H1 (cell line): ENCODE measurements around the gene MGST1. TPM values are rescaled to one million over a fixed set of nuclear protein-coding genes. Genes with fewer than 3 reads are reported as not detected.

ENCODE experiments used
- CTCF ChIA-PET: fragments of 300-600 bp; sonication (Branson Sonifier 250); formaldehyde crosslinking; loops from one replicate; lab custom pipeline; 2021; ENCODE audit not compliant: partially characterized antibody; lab: Charles Lee
- POLR2A ChIA-PET: fragments of 300-600 bp; sonication (Branson Sonifier 250); formaldehyde crosslinking; loops from one replicate; lab custom pipeline; 2021; ENCODE audit warnings: inconsistent platforms; ENCODE audit not compliant: partially characterized antibody; lab: Charles Lee
- DNase-seq, 2 experiments: peaks; one replicate each; pipeline versions ENCODE4 v3.0.0 to v3.0.0-alpha.2; 2010 to 2022; ENCODE audit warnings: low spot score in 2 of 2, low read depth in 1 of 2, mixed read lengths in 1 of 2
- FAIRE-seq: peaks from 2 replicates; lab custom pipeline; 2011; peaks lifted over from hg19 to GRCh38; lab: Jason Lieb, UNC
- H2AFZ ChIP-seq: 2 replicates; pipeline ENCODE4 v1.8.1; 2012; ENCODE audit warnings: low read length, inconsistent platforms
- H2AK5ac ChIP-seq: 2 replicates; pipeline ENCODE4 v1.6.1; 2013; ENCODE audit warnings: low read depth, low read length
- H2BK120ac ChIP-seq: replicated peaks from 2 replicates; pipeline ENCODE3; 2013; ENCODE audit warnings: low read depth, low read length, inconsistent platforms
- H2BK12ac ChIP-seq: 2 replicates; pipeline ENCODE4 v1.6.1; 2013; ENCODE audit warnings: low read depth, low read length
- H2BK15ac ChIP-seq: 2 replicates; pipeline ENCODE4 v1.6.1; 2013; ENCODE audit warnings: low read length
- H2BK20ac ChIP-seq: 2 replicates; pipeline ENCODE4 v1.6.1; 2013; ENCODE audit warnings: low read length
- H2BK5ac ChIP-seq: 2 replicates; pipeline ENCODE4 v1.6.1; 2013; ENCODE audit warnings: low read depth, low read length
- H3K14ac ChIP-seq: 2 replicates; pipeline ENCODE4 v1.6.1; 2013; ENCODE audit warnings: inconsistent platforms; ENCODE audit not compliant: insufficient read length
- H3K18ac ChIP-seq: 2 replicates; pipeline ENCODE4 v1.6.1; 2013; ENCODE audit warnings: low read length; ENCODE audit errors: extremely low read depth
- H3K23ac ChIP-seq: 2 replicates; pipeline ENCODE4 v1.6.1; 2013; ENCODE audit warnings: inconsistent platforms; ENCODE audit not compliant: insufficient read length
- H3K23me2 ChIP-seq: 2 replicates; pipeline ENCODE4 v1.6.1; 2013; ENCODE audit warnings: low read depth, low read length
- H3K27ac ChIP-seq: 2 replicates; pipeline ENCODE4 v1.6.1; 2011; ENCODE audit warnings: low read depth, low read length, inconsistent platforms
- H3K27me3 ChIP-seq, 4 experiments: replicated peaks in 1 of 4; 1 replicate in 1 of 4; 2 replicates in 3 of 4; pipeline versions ENCODE4 v1.6.1 to v1.8.1; 2011 to 2013; ENCODE audit warnings: low read length in 3 of 4, mild to moderate bottlenecking in 3 of 4, inconsistent platforms in 2 of 4, mixed read lengths in 2 of 4, moderate library complexity in 1 of 4; ENCODE audit not compliant: control insufficient read depth in 3 of 4, insufficient read depth in 3 of 4; ENCODE audit errors: extremely low read depth in 1 of 4
- H3K36me3 ChIP-seq, 4 experiments: 2 replicates each; pipeline versions ENCODE4 v1.6.1 to v1.8.1; 2011 to 2013; ENCODE audit warnings: mild to moderate bottlenecking in 4 of 4, low read length in 3 of 4, moderate library complexity in 2 of 4, control low read depth in 1 of 4, inconsistent platforms in 1 of 4; ENCODE audit not compliant: insufficient read depth in 4 of 4, control insufficient read depth in 2 of 4
- H3K4ac ChIP-seq: replicated peaks from 2 replicates; pipeline ENCODE3; 2013; ENCODE audit warnings: low read length, low read depth, mixed read lengths, inconsistent platforms; ENCODE audit not compliant: insufficient read length
- H3K4me1 ChIP-seq, 4 experiments: replicated peaks in 1 of 4; 1 replicate in 1 of 4; 2 replicates in 3 of 4; pipeline versions ENCODE4 v1.6.1 to v1.8.1; 2011 to 2013; ENCODE audit warnings: low read length in 3 of 4, inconsistent platforms in 2 of 4, mixed read lengths in 1 of 4; ENCODE audit not compliant: insufficient read depth in 4 of 4, control insufficient read depth in 3 of 4
- H3K4me2 ChIP-seq, 2 experiments: 2 replicates each; pipeline versions ENCODE4 v1.6.1 to v1.8.1; 2011 to 2013; ENCODE audit warnings: low read depth in 2 of 2, low read length in 2 of 2, control low read depth in 1 of 2, inconsistent platforms in 1 of 2, mild to moderate bottlenecking in 1 of 2; ENCODE audit not compliant: insufficient read depth in 1 of 2
- H3K4me3 ChIP-seq, 4 experiments: fragments of 200-600, 300-600 bp in 1 of 4; sonication (generic), shearing (Covaris generic), sonication (Bioruptor Twin) in 1 of 4; 2 replicates each; pipeline versions ENCODE4 v1.5.1 to v1.8.1; 2011 to 2016; ENCODE audit warnings: low read length in 4 of 4, low read depth in 3 of 4, control low read depth in 2 of 4, inconsistent platforms in 2 of 4, mild to moderate bottlenecking in 2 of 4, mixed read lengths in 1 of 4, moderate library complexity in 1 of 4; ENCODE audit not compliant: insufficient read depth in 2 of 4; ENCODE audit errors: extremely low read depth in 1 of 4
- H3K56ac ChIP-seq: replicated peaks from 2 replicates; pipeline ENCODE3; 2013; ENCODE audit warnings: low read depth, mild to moderate bottlenecking, mixed read lengths, low read length, inconsistent platforms; ENCODE audit not compliant: insufficient read length
- H3K79me1 ChIP-seq: 2 replicates; pipeline ENCODE4 v1.6.1; 2013; ENCODE audit warnings: low read depth, low read length, control low read depth
- H3K79me2 ChIP-seq, 2 experiments: 2 replicates each; pipeline versions ENCODE4 v1.6.1 to v1.8.1; 2012 to 2013; ENCODE audit warnings: low read length in 2 of 2, mild to moderate bottlenecking in 2 of 2, inconsistent platforms in 1 of 2; ENCODE audit not compliant: insufficient read depth in 2 of 2, control insufficient read depth in 1 of 2
- H3K9ac ChIP-seq, 4 experiments: replicated peaks in 1 of 4; 1 replicate in 1 of 4; 2 replicates in 3 of 4; pipeline versions ENCODE4 v1.6.1 to v1.8.1; 2011 to 2013; ENCODE audit warnings: low read depth in 3 of 4, low read length in 3 of 4, control low read depth in 2 of 4, mild to moderate bottlenecking in 2 of 4, moderate library complexity in 2 of 4, inconsistent platforms in 1 of 4; ENCODE audit errors: extremely low read depth in 1 of 4
- H3K9me3 ChIP-seq, 2 experiments: 2 replicates each; pipeline versions ENCODE4 v1.6.1 to v1.8.1; 2012 to 2013; ENCODE audit warnings: mild to moderate bottlenecking in 2 of 2, moderate library complexity in 2 of 2, control low read depth in 1 of 2, inconsistent platforms in 1 of 2, low read depth in 1 of 2, low read length in 1 of 2, mixed read lengths in 1 of 2; ENCODE audit not compliant: insufficient read depth in 2 of 2
- H4K20me1 ChIP-seq, 2 experiments: replicated peaks in 1 of 2; 2 replicates each; pipeline versions ENCODE3 to v1.8.1; 2011 to 2013; ENCODE audit warnings: inconsistent platforms in 2 of 2, low read length in 2 of 2, mild to moderate bottlenecking in 1 of 2; ENCODE audit not compliant: insufficient read depth in 2 of 2, control insufficient read depth in 1 of 2
- H4K5ac ChIP-seq: 2 replicates; pipeline ENCODE4 v1.6.1; 2013; ENCODE audit warnings: low read length, low read depth, mixed read lengths, inconsistent platforms; ENCODE audit not compliant: insufficient read length
- H4K8ac ChIP-seq: 2 replicates; pipeline ENCODE4 v1.8.0; 2013; ENCODE audit warnings: mild to moderate bottlenecking, moderate library complexity, low read length, inconsistent platforms; ENCODE audit not compliant: insufficient read depth; ENCODE audit errors: extremely low read depth
- H4K91ac ChIP-seq: replicated peaks from 2 replicates; pipeline ENCODE3; 2013; ENCODE audit warnings: low read length, mixed read lengths, inconsistent platforms; ENCODE audit not compliant: insufficient read length
- GTF2F1 ChIP-seq: IDR thresholded peaks from 2 replicates; pipeline ENCODE4 v1.6.1; 2012; ENCODE audit warnings: low read depth, low read length, improper control_type of control experiment, borderline replicate concordance
- PHF8 ChIP-seq: fragments of 200-600 bp; sonication (generic); conservative IDR thresholded peaks from 2 replicates; pipeline ENCODE4 v1.7.1; 2012; ENCODE audit warnings: low read depth, mild to moderate bottlenecking, inconsistent platforms, low read length, moderate library complexity
- RXRA ChIP-seq: IDR thresholded peaks from 2 replicates; pipeline ENCODE4 v1.6.1; 2011; ENCODE audit warnings: low read depth, mild to moderate bottlenecking, low read length, moderate library complexity; ENCODE audit not compliant: insufficient read depth
- SP2 ChIP-seq: IDR thresholded peaks from 2 replicates; pipeline ENCODE4 v1.6.1; 2012; ENCODE audit warnings: mild to moderate bottlenecking, low read length, inconsistent platforms
- SUZ12 ChIP-seq: fragments of 200-600 bp; sonication (generic); IDR thresholded peaks from 2 replicates; pipeline ENCODE4 v1.6.1; 2012; ENCODE audit warnings: mild to moderate bottlenecking, inconsistent platforms, low read length, moderate library complexity, mixed read lengths
- TBP ChIP-seq: IDR thresholded peaks from 2 replicates; pipeline ENCODE4 v1.6.1; 2011; ENCODE audit warnings: low read depth, low read length, improper control_type of control experiment
- TCF12 ChIP-seq: IDR thresholded peaks from 2 replicates; pipeline ENCODE4 v1.6.1; 2011; ENCODE audit warnings: low read depth, mild to moderate bottlenecking, low read length
- YY1 ChIP-seq: IDR thresholded peaks from 2 replicates; pipeline ENCODE4 v1.6.1; 2011; ENCODE audit warnings: low read depth, mild to moderate bottlenecking, low read length
- WGBS, 2 experiments: shearing (Covaris generic) in 1 of 2; methylation state at CpG; one replicate each; pipeline versions ENCODE4 v1.1.6 to v1.1.7; 2013 to 2015; ENCODE audit warnings: low lambda C conversion rate in 2 of 2, mixed read lengths in 2 of 2, inconsistent platforms in 1 of 2, low coverage in 1 of 2, missing lambda C conversion rate in 1 of 2; ENCODE audit not compliant: insufficient replicate concordance in 2 of 2, insufficient coverage in 1 of 2, insufficient read length in 1 of 2; ENCODE audit errors: extremely low coverage in 1 of 2, missing lambda C conversion rate in 1 of 2; 5-methylcytosine and 5-hydroxymethylcytosine counted together
- polyA plus RNA-seq, 7 experiments: library from polyadenylated mRNA; depleted of rRNA in 3 of 7; stranded (reverse) in 5 of 7; unstranded in 2 of 7; fragments of >200 nt in 5 of 7; fragments of 200-250 nt in 2 of 7; gene quantifications; 1 replicate in 5 of 7; 2 replicates in 1 of 7; 4 replicates in 1 of 7; pipeline versions ENCODE4 v1.2.1 to v1.2.3, GENCODE V29; 2011 to 2013; ENCODE audit warnings: missing spikeins in 2 of 7, mixed read lengths in 2 of 7
- total RNA-seq: library from RNA; stranded (reverse); fragmentation: NEBNext Ultra II Directional; extraction: Animal tissue kit (Norgen Biotek cat#: 25700); gene quantifications from 2 replicates; pipeline ENCODE4 v1.2.1, GENCODE V29; 2021
- TF ChIP-seq, protein P1 (sequence below): IDR thresholded peaks from 2 replicates; pipeline ENCODE4 v1.6.1; 2011; ENCODE audit warnings: low read depth, mild to moderate bottlenecking, low read length; ENCODE audit not compliant: insufficient read depth

The MGST1 gene
- total and polyA plus RNA-seq, 2 of the 8 experiments (the other 6 are each of a cell fraction or from before 2014, with no cell fraction given), result 442 to 478 TPM

DNA sequence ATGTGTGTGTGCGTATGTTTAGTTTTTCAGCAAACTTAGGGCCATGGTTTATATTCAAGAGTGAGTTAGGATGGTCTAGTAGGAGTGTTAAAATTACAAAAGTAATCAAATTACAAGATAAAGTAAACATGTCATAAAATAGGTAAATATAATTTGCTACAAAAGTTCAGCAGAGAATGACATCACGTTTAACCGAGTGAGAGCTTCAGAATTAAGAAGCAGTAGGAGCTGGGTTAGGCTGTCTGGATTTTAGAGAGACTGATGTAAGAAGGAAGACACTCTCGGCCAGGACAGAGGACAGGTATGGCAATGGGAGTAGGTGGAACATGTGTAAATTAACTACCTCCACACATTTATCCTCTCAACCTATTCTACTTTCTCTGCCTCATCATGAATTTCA, 11.6 kb upstream of the MGST1 start:
- H2BK5ac ChIP-seq, result no peak overlapping the region
- no peak overlapping the region for H2BK15ac ChIP-seq
- H3K56ac ChIP-seq, result no peak overlapping the region
- H3K9me3 ChIP-seq, result no peaks in the 10 kb centered on the region
- no peak overlapping the region for H3K18ac ChIP-seq
- no peak overlapping the region for H3K4me3 ChIP-seq
- no peaks in the 10 kb centered on the region for H3K79me1 ChIP-seq
- H4K5ac ChIP-seq, result no peak overlapping the region
- H3K4ac ChIP-seq, result no peak overlapping the region
- no peak overlapping the region for H3K27ac ChIP-seq
- no peak overlapping the region for H2AFZ ChIP-seq
- no peaks in the 10 kb centered on the region for H3K4me1 ChIP-seq
- H3K4me2 ChIP-seq, result no peak overlapping the region
- no peak for TF ChIP-seq YY1
- no peak for TF ChIP-seq TCF12
- TF ChIP-seq SUZ12, result no peak
- TF ChIP-seq RXRA, result no peak
- TF ChIP-seq GTF2F1, result no peak
- TF ChIP-seq PHF8, result no peak
- TF ChIP-seq SP2, result no peak
- TF ChIP-seq, protein P1, sequence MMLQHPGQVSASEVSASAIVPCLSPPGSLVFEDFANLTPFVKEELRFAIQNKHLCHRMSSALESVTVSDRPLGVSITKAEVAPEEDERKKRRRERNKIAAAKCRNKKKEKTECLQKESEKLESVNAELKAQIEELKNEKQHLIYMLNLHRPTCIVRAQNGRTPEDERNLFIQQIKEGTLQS, result no peak
- no peak for TF ChIP-seq TBP
- H3K79me2 ChIP-seq, result no peaks in the 10 kb centered on the region
- H2BK120ac ChIP-seq, result no peak overlapping the region
- H2BK12ac ChIP-seq, result no peak overlapping the region
- H3K23me2 ChIP-seq, result no peaks in the 10 kb centered on the region; the same call in 1 of the 2 replicates
- H3K14ac ChIP-seq, result no peak overlapping the region
- no peak overlapping the region for H2AK5ac ChIP-seq
- no peak overlapping the region for H3K23ac ChIP-seq
- no peaks in the 10 kb centered on the region for H3K36me3 ChIP-seq
- FAIRE-seq (no peak), DNase-seq (no peak)
- H4K20me1 ChIP-seq, result no peaks in the 10 kb centered on the region
- ChIA-PET CTCF (no interaction called here), POLR2A (no interaction called here)
- H2BK20ac ChIP-seq, result no peak overlapping the region
- H3K9ac ChIP-seq, result no peak overlapping the region
- no peak overlapping the region for H4K91ac ChIP-seq
- H4K8ac ChIP-seq, result no peak overlapping the region
- WGBS, 2 experiments, result 88% methylated on average over 4 of the region's 4 CpGs; no CpG with 5 or more reads in 1 of the 2 experiments
- H3K27me3 ChIP-seq, result no peaks in the 10 kb centered on the region
